A673 (cell line): Measurements from ENCODE around the gene CCN2.

Experiments used
- EZH2 ChIP-seq: fragments of 200-600 bp; sonication (generic); IDR thresholded peaks from 2 replicates; pipeline ENCODE4 v1.6.1; 2017; ENCODE audit warnings: borderline replicate concordance, low read depth, mild to moderate bottlenecking, mixed read lengths, antibody characterized with exemption, low read length; ENCODE audit not compliant: poor library complexity, severe bottlenecking
- TF ChIP-seq, protein P1 (sequence below): fragments of 300-800, 200-600 bp; sonication (generic); conservative IDR thresholded peaks from 2 replicates; pipeline ENCODE4 v1.5.1; 2017; ENCODE audit warnings: low read depth, mild to moderate bottlenecking, antibody characterized with exemption, low read length, moderate library complexity, mixed read lengths

DNA sequence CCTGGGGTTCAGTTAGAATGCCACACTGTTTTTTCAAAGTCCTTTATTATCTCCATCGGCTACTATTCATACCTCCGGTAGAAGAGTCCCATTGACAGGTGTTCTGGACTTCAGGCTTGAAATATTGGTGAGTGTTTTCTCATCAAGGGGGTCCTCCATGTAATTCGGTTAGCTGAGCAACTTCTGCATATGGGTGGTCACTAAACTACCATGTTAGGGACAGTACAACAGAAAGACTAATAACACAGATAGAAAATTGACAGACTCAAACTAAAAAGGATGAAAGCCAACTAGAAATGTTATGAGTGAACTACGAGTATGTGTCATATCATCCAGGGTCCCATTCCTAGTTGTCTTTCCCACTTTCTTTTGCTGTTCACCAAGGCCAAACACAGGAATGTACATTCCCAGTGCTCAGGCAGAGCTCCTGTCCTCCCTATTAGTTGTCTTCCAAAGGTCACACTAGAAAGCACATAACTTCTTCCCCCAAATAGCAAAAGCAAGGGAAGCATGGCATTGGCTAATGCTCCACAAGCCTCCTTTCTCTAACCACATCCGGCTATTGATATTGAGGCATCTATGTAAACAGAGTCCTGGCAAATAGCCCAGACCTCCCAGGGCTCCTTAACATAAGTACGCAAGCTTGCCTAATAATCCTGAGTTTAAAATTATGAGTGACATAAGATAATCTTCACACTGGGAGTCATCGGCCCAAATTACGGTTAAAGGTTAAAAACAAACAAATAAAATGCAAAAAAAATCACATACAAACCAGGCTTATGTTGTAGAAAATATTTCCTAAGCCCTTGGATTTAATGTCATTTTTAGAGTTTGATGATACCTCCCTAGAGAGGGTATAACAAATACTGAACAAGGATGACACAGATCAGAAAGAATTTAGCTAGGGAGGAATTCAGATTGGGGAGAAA lies 13.2 kb downstream of the CCN2 start:
- TF ChIP-seq, protein P1, sequence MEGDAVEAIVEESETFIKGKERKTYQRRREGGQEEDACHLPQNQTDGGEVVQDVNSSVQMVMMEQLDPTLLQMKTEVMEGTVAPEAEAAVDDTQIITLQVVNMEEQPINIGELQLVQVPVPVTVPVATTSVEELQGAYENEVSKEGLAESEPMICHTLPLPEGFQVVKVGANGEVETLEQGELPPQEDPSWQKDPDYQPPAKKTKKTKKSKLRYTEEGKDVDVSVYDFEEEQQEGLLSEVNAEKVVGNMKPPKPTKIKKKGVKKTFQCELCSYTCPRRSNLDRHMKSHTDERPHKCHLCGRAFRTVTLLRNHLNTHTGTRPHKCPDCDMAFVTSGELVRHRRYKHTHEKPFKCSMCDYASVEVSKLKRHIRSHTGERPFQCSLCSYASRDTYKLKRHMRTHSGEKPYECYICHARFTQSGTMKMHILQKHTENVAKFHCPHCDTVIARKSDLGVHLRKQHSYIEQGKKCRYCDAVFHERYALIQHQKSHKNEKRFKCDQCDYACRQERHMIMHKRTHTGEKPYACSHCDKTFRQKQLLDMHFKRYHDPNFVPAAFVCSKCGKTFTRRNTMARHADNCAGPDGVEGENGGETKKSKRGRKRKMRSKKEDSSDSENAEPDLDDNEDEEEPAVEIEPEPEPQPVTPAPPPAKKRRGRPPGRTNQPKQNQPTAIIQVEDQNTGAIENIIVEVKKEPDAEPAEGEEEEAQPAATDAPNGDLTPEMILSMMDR = no peak
- no peak for TF ChIP-seq EZH2
